C4-2B (cell line): ENCODE results near the gene PPM1G.

Experiments used
- CTCF ChIP-seq: fragments of 450-650 bp; conservative IDR thresholded peaks from 2 replicates; pipeline ENCODE4 v1.5.1; 2017; ENCODE audit warnings: mild to moderate bottlenecking
- ZFX ChIP-seq: fragments of 450-650 bp; IDR thresholded peaks from 2 replicates; pipeline ENCODE4 v1.6.1; 2017

- TF ChIP-seq CTCF, result no peak
- no peak for TF ChIP-seq ZFX
These were observed 39.8 kb downstream of the PPM1G start for GRCh38 chr2:27369471-27370025.
